Measurements from ENCODE around the gene SUSD3. TPM values are rescaled to one million over a fixed set of nuclear protein-coding genes. Genes with fewer than 3 reads are reported as not detected.

SUSD3 gene
- total RNA-seq, 3 donors from 2014 or later: 1.3 to 52.4 (median 45.9) TPM

DNA sequence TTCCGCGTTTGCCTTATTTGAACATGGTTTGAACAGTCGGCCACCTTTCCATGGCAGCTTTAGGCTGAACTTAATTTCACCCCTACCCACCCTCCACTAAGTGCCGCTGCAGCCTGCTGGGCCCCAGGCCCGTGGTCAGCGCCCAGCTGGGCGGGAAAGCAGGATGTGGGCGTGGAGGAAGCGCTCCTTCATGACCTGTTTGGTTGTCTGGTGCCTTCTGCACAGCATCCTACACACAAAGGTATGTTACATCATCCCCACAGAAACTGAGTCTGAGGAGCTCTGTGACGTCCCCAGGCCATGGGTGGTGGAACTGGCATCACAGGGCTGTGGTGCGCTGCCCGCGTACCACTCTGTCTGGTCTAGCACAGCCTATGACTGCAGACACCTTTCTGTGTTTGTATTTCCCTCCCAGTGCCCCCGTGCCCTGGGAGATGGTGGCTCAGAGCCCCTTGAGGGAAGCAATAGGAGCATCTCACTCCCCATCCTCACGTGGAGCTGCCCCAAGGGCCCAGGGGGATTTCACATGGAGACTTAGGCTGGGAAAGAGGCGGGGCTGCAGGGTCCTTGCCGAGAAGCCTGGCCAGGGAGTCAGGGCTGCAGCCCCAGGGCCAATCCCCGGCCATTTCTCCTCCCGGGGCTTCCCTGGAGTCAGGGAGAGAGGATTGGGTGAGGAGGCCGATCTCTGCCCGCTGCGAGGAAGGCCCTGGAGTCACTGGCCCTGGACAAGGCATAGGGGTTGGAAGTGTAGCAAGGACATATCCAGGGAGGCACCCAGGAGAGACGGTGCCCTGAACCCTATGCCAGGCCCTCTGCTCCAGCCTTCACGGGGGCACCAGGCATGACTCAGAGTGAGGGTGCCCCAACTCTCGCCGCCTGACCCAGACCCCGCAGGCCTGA is 37.5 kb upstream of the SUSD3 start:
- no peak overlapping the region for H3K4me3 ChIP-seq
- H3K36me3 ChIP-seq: no peaks in the 10 kb centered on the region
- no peak for DNase-seq (ENCODE audit: low spot score in 2 of 2)
- H3K9me3 ChIP-seq: no peaks in the 10 kb centered on the region
- TF ChIP-seq POLR2A (IDR thresholded peaks at IDR 0.05) (no peak), POLR2AphosphoS5 (IDR thresholded peaks at IDR 0.05) (no peak)
- TF ChIP-seq, protein P1, sequence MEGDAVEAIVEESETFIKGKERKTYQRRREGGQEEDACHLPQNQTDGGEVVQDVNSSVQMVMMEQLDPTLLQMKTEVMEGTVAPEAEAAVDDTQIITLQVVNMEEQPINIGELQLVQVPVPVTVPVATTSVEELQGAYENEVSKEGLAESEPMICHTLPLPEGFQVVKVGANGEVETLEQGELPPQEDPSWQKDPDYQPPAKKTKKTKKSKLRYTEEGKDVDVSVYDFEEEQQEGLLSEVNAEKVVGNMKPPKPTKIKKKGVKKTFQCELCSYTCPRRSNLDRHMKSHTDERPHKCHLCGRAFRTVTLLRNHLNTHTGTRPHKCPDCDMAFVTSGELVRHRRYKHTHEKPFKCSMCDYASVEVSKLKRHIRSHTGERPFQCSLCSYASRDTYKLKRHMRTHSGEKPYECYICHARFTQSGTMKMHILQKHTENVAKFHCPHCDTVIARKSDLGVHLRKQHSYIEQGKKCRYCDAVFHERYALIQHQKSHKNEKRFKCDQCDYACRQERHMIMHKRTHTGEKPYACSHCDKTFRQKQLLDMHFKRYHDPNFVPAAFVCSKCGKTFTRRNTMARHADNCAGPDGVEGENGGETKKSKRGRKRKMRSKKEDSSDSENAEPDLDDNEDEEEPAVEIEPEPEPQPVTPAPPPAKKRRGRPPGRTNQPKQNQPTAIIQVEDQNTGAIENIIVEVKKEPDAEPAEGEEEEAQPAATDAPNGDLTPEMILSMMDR (IDR thresholded peaks at IDR 0.05): no peak
- no peak overlapping the region for H3K27ac ChIP-seq
- H3K4me1 ChIP-seq: no peaks in the 10 kb centered on the region
- intact Hi-C loops (cut with DNase I; ENCODE audit: low total_unique reads): no loop called here
- no peaks in the 10 kb centered on the region for H3K27me3 ChIP-seq

DNA sequence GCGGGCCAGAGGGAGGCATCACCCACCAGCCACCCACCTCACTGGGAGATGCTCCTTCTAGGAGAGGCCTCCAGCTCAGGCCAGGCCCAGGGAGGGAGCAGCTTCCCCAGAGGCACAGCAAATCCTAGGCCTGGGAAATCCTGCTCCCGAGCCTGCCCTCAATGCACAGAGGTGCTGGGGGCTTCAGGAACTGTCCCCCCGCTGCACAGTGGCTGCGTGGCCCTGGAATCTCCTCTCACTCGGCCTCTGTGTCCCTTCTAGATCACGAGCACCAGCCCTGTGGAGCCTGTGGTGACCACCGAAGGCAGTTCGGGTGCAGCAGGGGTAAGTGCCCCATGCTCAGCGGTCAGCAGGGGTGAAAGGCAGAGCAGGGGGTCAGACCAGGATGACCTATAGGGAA is 36.4 kb upstream of the SUSD3 start:
- H3K4me1 ChIP-seq: no peaks in the 10 kb centered on the region
- no peak overlapping the region for H3K4me3 ChIP-seq
- TF ChIP-seq, protein P1 (IDR thresholded peaks at IDR 0.05): no peak
- no peak for TF ChIP-seq POLR2A (IDR thresholded peaks at IDR 0.05)
- no peak for TF ChIP-seq POLR2AphosphoS5 (IDR thresholded peaks at IDR 0.05)
- no peak for DNase-seq (ENCODE audit: low spot score in 2 of 2)
- intact Hi-C loops (cut with DNase I; ENCODE audit: low total_unique reads): no loop called here
- no peaks in the 10 kb centered on the region for H3K27me3 ChIP-seq
- H3K27ac ChIP-seq: no peak overlapping the region
- no peaks in the 10 kb centered on the region for H3K36me3 ChIP-seq
- H3K9me3 ChIP-seq: no peaks in the 10 kb centered on the region

DNA sequence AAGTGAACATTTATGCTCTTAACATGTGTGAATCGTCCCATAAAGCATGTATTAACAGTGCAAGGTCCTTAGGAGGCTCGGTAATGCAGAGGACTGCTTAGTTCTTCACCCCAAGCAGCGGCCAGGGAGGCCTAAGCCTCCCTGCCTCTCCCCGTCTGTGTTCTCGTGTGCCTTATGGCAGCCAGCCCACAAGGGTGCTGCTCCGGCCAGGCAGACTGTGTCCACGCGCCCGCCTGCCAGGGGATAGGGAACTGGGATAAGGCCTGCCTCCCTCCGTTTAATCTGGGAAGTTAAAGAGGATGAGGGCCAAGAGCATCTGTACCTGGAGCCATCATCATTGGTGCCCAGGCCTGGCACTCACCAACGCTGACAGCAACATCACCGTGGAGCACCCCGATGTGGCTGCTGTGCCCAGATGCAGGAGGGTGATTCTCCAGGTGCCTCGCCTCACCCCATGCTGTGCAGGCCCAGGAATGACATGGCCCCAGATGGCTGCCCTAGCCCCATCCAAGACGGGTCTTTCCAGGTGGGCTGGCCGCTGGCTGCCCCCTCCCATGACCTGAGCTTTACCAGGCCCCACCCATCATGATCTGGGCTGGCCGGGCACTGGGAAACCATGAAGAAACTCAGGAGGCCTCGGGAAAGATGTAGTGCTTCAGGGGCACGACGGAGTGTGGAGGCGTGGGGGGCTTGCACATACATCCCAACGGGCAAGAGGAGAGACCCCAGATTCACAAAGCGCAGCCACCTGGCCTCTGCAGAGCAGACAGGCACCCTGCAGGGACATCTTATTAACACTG is 35.6 kb upstream of the SUSD3 start:
- Histone ChIP-seq H3K27me3 (no peaks in the 10 kb centered on the region), H3K27ac (no peak overlapping the region), H3K4me1 (no peaks in the 10 kb centered on the region), H3K9me3 (no peaks in the 10 kb centered on the region), H3K36me3 (no peaks in the 10 kb centered on the region), H3K4me3 (no peak overlapping the region)
- TF ChIP-seq, protein P1 (IDR thresholded peaks at IDR 0.05): no peak
- TF ChIP-seq POLR2A (IDR thresholded peaks at IDR 0.05): no peak
- no peak for TF ChIP-seq POLR2AphosphoS5 (IDR thresholded peaks at IDR 0.05)
- intact Hi-C loops (cut with DNase I; ENCODE audit: low total_unique reads): no loop called here
- DNase-seq (ENCODE audit: low spot score in 2 of 2): no peak

DNA sequence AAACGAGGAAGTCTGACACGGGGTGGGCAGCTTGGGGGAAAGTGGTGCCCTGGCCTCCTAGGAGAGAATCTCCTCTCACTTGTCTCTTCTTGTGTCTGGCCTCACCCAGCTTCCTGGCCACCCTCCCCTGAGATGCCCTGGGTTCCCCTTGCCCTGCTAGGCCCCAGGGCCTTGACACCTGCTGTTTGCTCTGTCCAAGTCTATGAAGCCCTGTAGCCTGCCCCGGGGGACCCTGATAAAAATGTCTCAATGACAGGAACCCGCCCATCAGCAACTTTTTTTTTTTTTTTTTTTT is 35.0 kb upstream of the SUSD3 start:
- TF ChIP-seq POLR2AphosphoS5 (IDR thresholded peaks at IDR 0.05): no peak
- TF ChIP-seq, protein P1 (IDR thresholded peaks at IDR 0.05): no peak
- TF ChIP-seq POLR2A (IDR thresholded peaks at IDR 0.05): no peak
- no peaks in the 10 kb centered on the region for H3K36me3 ChIP-seq
- intact Hi-C loops (cut with DNase I; ENCODE audit: low total_unique reads): no loop called here
- no peaks in the 10 kb centered on the region for H3K27me3 ChIP-seq
- no peak overlapping the region for H3K27ac ChIP-seq
- no peak overlapping the region for H3K4me3 ChIP-seq
- DNase-seq (ENCODE audit: low spot score in 2 of 2): no peak
- H3K9me3 ChIP-seq: no peaks in the 10 kb centered on the region
- no peaks in the 10 kb centered on the region for H3K4me1 ChIP-seq

DNA sequence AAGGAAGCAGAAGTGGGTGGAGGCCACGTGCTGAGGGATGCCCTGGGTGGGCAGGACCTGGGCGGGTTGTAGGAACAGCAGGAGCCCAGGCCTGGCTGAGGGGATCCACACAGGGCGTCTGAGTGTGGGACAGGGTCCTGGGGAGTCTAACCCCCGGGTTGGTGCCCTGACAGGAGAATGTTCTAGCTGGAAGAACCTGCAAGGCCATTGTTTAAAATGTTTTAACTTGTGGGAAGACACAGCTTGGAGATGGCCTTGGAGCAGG is 33.9 kb upstream of the SUSD3 start:
- TF ChIP-seq, protein P1 (IDR thresholded peaks at IDR 0.05): no peak
- no peak for TF ChIP-seq POLR2A (IDR thresholded peaks at IDR 0.05)
- TF ChIP-seq POLR2AphosphoS5 (IDR thresholded peaks at IDR 0.05): no peak
- no peak overlapping the region for H3K27ac ChIP-seq

More for the DNA sequence above, 33.9 kb upstream of the SUSD3 start:
- H3K27me3 ChIP-seq: no peaks in the 10 kb centered on the region
- no peaks in the 10 kb centered on the region for H3K36me3 ChIP-seq
- no peak overlapping the region for H3K4me3 ChIP-seq
- intact Hi-C loops (cut with DNase I; ENCODE audit: low total_unique reads): no loop called here
- no peaks in the 10 kb centered on the region for H3K9me3 ChIP-seq
- no peak for DNase-seq (ENCODE audit: low spot score in 2 of 2)
- H3K4me1 ChIP-seq: no peaks in the 10 kb centered on the region

Data from breast epithelium (tissue), 4 donors.